Right hindlimb (tissue), 1 donor: ENCODE results near the gene HSPB2.
A peak's percentile ranks its signal among the peaks of the same experiment; 100 is the strongest.
"Not testable (repeated sequence)": the region's sequence is repeated elsewhere in the genome, so short reads cannot be mapped to it uniquely, and the experiment has no call there.

ENCODE experiments used
- DNase-seq: peaks from one replicate; pipeline ENCODE4 v3.0.0-alpha.2; 2018

Gene HSPB2, protein sequence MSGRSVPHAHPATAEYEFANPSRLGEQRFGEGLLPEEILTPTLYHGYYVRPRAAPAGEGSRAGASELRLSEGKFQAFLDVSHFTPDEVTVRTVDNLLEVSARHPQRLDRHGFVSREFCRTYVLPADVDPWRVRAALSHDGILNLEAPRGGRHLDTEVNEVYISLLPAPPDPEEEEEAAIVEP

DNA sequence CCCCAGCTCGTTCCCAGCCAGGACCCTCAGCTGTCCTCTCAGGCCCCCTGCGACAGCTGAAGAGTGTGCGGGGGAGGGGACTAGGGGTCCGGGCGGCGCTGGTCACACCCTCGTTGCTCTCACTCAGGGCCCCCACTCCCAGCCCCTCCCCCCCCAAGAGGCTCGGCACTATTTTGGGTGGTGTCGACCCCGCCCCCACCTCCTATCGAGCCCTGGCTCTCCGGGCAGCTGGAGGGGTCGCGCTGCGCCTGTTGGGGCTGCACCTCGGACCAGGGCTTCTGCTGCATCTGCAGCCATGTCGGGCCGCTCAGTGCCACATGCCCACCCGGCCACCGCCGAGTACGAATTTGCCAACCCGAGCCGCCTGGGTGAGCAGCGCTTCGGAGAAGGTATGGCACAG lies at the start of gene HSPB2:
TSS of gene HSPB2 (plus strand) at position 200 of the 400 bp plus-strand sequence. CDS start at position 296, 96 bp downstream.
- peak; percentile 74 for DNase-seq

DNA sequence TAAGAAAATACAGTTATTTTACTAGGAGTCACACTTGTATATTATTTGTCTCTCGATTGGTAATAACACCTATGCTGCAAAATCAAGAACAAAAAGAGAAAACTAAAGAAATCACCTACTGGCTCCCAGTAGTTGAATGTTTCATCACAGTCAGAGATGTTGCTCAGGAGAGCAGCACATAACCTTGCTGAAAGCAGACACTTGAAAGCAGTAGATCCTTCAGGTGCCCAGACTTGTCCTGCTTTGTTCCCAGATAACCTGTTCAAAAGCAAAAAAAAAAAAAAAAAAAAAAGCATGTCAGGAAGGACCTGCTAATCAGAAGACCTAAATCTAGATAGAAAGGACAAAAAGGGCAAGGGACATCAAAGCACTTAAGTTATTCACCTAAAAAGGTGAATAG lies 42.4 kb upstream of the HSPB2 start:
- DNase-seq = no peak

DNA sequence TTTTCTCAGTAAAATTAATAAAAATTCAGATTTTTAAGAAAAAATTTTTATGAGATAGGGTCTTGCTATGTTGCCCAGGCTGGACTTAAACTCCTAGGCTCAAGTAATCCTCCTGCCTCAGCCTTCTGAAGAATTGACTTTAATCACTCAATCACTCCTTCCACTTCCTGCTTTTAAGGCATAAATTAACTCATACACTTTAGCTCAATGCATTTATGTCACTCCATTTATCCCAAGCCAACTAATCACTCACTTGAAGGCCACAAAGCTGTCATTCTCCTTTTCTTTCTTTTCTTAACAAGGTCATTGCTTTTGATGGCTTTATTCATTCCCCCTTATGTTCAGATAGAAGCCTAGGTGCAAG lies 42.0 kb upstream of the HSPB2 start:
- no peak for DNase-seq

GRCh38 chr11:111870886-111871692 lies 41.4 kb upstream of the HSPB2 start, which contains the start of gene ALG9:
ALG9 (minus strand) TSS chr11:111871581; CDS start chr11:111871482, 99 bp downstream.
- peak; percentile 90 for DNase-seq

- DNase-seq = no peak
Measured at GRCh38 chr11:111871693-111872161, 40.8 kb upstream of the HSPB2 start.

DNA sequence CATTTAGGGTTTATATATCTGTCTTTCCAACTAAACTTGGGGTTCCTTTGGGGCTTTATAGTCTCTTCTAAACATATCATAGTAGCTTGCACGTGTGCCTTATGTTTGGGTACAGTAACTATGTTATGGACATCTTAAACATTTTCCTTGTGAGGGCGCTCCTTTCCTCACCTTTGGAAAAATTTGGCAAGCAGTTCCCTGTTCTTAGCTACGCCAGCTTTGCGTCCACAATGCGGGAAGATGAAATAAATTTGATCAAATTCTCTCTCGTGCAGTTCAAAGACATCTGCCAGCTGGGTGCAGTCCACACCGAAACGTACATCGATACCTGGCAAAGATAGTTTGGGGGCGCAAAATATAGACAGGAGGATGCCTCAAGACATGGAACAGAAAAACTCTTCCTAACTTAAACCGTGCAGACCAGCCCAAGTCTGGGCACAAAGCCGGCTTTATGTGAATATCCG lies 34.1 kb upstream of the HSPB2 start:
- DNase-seq = no peak

DNA sequence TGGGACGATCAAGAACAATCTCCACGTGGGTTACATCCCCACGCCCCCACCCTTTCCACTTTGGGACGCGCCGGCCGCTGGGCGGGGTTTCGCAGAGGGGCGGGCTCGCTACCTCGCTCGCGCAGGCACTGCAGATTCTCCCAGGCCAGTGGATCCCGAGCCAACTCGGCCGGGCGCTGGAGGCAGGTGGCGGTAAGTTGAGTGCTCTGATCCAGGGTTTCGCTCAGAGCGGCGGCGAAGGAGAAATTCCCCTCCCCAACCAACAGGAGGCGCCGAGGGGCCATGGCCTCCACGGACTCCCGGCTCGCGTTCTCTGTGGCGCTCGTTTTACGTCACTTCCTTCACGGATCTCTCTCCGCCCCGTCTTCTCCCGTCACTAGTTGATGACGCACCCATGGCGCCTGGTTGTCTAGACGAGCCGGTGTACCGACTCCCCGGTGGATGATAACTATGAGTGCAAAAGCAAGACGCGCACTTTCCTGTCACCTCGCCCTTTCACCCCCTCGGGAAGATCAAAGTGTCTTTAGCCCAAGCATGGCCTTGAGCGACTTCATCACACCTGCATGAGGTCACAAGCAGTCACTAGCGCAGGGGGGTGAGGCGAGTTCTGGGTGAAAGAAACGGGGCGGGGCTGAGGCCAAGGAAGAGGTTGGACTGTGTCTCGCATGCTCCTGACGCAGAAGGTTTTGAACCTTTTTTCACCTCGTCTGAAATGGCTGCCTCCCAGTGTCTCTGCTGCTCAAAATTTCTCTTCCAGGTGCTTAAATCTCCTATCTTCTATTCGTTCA lies 33.5 kb upstream of the HSPB2 start, which contains the start of the genes CFAP68 and FDXACB1:
TSS of gene CFAP68 (plus strand) at position 693 of the 788 bp plus-strand sequence. CDS start at position 713, 20 bp downstream.
TSS of gene FDXACB1 (minus strand) at position 317 of the 788 bp plus-strand sequence. CDS start at position 284, 33 bp downstream.
- DNase-seq = peak; percentile 98

DNA sequence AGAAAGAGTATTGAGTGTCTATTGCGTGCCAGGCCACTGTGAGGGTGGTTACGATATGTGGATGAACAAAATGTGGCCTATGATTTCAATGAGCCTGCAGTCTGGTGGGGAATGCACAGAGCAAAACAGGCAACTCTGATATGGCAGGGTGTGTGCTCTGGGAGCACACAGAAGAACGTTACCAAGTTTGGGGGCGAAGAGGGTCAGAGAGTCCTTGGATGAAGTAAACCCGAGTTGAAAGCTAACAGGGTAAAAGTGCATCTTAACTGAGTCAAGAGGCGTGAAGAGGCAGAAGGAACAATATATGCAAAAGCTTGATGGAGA lies 32.9 kb upstream of the HSPB2 start:
- no peak for DNase-seq

DNA sequence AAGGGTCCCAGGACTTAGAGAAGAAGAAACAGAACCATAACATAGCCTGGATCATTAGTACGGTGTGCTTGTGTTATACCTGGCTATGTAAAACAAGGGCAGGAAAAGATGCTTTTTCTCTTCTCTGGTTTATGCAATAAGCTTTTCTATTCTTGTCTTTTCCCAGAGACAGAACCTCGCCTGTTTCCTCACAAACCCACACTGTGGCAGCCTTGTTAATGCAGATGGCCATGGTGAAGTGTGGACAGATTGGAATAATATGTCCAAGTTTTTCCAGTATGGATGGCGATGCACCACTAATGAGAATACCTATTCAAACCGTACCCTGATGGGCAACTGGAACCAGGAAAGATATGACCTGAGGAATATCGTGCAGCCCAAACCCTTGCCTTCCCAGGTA lies 30.3 kb upstream of the HSPB2 start:
- DNase-seq = no peak

- not testable (repeated sequence) for DNase-seq
Measured at GRCh38 chr11:111885053-111885452, 27.5 kb upstream of the HSPB2 start.

- DNase-seq = no peak
Measured at GRCh38 chr11:111886032-111886431, 26.5 kb upstream of the HSPB2 start.

- no peak for DNase-seq
Measured at GRCh38 chr11:111886844-111887243, 25.7 kb upstream of the HSPB2 start.

DNA sequence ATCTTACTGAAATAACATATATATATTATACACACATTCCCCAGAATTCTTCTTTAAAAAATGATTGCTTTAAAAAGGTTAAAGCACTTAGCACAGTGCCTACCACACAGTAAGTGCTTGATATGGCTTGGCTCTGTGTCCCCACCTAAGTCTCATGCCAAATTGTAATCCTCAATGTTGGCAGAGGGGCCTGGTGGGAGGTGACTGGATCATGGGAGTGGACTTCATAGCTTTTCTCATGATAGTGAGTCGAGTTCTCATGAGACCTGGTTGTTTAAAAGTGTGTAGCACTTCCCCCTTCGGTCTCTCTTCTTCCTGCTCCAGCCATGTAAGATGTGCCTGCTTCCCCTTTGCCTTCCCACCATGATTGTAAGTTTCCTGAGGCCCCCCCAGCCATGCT lies 7.1 kb upstream of the HSPB2 start:
- DNase-seq = no peak

DNA sequence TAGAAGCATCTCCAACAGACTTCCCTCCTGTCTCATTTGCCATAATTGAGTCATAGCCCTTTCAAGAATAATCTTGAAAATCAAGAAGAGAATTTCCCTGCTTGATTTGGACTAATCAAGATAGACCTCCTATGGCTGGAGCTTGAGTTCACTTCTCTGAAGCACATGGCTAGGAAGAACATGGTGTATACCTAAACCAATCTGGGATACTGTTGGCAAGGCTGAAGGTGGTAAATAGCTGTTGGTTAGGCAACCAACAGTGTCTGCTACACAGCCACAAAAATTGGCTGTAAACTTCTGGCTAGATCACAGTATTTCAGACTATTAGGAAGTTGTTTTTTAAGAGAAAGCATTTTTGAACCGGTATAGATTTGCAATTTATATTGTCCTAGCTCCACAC lies 5.9 kb upstream of the HSPB2 start:
- no peak for DNase-seq

DNA sequence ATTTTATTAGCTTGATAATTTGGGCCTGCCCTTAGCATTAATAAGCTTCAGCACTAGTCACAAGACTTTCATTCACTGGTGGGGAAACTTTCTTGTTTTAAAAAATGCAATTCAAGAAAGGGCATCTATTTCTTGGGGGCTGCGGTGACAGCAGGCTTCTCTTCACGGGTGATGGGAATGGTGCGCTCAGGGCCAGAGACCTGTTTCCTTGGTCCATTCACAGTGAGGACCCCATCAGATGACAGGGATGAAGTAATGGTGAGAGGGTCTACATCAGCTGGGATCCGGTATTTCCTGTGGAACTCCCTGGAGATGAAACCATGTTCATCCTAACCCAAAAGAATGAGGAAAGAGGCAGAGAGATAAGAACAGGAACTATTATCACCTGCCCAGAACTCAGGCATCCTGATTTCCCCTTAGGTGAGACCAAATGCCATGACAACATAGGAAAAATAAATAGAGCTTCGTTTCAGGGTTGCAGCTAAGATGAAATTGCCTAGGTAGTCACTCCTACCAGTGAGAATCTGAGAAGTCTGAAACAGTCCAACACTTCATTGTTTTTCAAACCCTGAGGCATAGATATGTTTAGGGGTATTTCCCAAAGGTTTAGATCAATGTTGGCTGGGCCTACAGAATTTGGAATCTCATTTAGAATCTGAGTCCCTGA lies 3.8 kb upstream of the HSPB2 start:
- DNase-seq = no peak

DNA sequence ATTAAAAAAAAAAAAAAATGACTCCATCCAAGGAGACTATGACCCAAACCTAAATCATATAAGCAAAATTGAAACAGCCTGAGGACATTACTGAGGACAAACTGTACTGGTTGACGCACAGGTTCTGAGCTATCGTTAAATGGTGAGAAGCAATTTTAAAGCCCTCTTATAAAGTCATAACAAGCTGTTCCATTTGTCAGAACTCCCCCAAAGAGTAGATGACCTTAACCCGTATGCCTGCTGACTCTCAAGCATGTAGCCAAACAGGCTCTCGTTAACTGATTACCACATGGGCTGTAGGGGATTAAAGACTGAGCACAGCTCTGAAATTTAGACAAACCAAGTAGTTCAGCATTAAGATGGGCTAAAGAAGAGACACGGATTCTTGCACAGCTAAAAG lies 3.2 kb upstream of the HSPB2 start:
- no peak for DNase-seq

GRCh38 chr11:111910676-111911562 lies 1.6 kb upstream of the HSPB2 start:
- DNase-seq = no peak

- DNase-seq = peak; percentile 93
Measured at GRCh38 chr11:111911563-111912401, 752 bp upstream of the HSPB2 start, which contains the start of gene CRYAB. CRYAB (minus strand) TSS chr11:111911770; CDS start chr11:111911724, 46 bp downstream.

GRCh38 chr11:111913031-111913861 lies 712 bp downstream of the HSPB2 start:
- DNase-seq = peak; percentile 47

DNA sequence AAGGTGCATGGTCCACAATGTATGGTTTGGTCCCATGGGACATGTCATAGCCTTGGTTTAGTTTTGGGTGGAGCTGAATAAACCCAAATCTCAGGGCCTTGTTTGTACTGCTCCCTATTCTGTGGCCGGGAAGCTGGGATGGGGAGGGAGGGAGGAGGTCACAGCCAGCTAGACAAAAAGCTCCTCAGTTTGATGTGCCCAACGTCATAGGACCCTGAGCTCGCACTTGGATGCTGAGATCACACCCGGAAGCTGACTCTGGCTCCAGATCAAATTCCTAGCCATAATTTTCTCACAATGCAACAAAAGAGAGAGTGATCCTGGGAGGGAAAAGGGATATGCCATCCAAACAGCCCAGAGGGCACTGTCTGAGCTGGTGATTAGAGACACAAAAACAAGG lies 1.5 kb downstream of the HSPB2 start:
- DNase-seq = peak; percentile 65
